Adrenal gland (tissue), 5 donors: ENCODE measurements around the gene RTEL1.
"Not testable (repeated sequence)": the region's sequence is repeated elsewhere in the genome, so short reads cannot be mapped to it uniquely, and the experiment has no call there.

Experiments
- POLR2A ChIP-seq, 2 donors: fragments of 450-650 bp; IDR thresholded peaks; one replicate each; pipeline ENCODE4 v1.6.1; 2017; ENCODE audit warnings: antibody characterized with exemption in 2 of 2, mild to moderate bottlenecking in 2 of 2, moderate library complexity in 1 of 2
- TF ChIP-seq, protein P1 (sequence below), 6 experiments: fragments of 450-650 bp in 4 of 6; fragments of 200-600 bp in 2 of 6; sonication (generic) in 1 of 6; IDR thresholded peaks; 1 replicate in 5 of 6; 2 replicates in 1 of 6; pipeline versions ENCODE4 v1.5.1 to v1.8.0; 2016 to 2021; ENCODE audit warnings: antibody characterized with exemption in 6 of 6, mild to moderate bottlenecking in 2 of 6, moderate library complexity in 1 of 6
- donor health status: DM: no; HTN: no; CAD: no.

DNA sequence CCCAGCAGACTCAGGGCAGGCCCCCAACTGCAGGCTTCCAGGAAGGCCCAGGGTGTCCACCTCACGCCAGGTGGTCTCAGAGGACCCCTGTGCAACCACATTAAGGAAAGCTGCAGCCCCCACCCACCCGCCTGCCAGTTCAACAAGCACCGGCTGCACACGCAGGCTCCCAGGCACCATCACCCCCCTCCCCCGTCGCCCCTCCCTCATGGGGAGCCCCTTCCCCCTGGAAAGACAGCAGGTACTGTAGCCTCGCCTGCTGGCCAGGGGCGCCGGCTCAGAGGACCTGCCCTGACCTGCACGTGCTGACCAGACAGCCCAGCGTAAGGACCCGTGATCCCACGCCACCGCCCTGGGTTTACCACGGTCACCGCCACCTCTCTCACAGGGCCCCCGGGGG is 17.4 kb upstream of the RTEL1 start:
- TF ChIP-seq POLR2A (IDR thresholded peaks at IDR 0.05), result not testable (repeated sequence)
- TF ChIP-seq, protein P1, sequence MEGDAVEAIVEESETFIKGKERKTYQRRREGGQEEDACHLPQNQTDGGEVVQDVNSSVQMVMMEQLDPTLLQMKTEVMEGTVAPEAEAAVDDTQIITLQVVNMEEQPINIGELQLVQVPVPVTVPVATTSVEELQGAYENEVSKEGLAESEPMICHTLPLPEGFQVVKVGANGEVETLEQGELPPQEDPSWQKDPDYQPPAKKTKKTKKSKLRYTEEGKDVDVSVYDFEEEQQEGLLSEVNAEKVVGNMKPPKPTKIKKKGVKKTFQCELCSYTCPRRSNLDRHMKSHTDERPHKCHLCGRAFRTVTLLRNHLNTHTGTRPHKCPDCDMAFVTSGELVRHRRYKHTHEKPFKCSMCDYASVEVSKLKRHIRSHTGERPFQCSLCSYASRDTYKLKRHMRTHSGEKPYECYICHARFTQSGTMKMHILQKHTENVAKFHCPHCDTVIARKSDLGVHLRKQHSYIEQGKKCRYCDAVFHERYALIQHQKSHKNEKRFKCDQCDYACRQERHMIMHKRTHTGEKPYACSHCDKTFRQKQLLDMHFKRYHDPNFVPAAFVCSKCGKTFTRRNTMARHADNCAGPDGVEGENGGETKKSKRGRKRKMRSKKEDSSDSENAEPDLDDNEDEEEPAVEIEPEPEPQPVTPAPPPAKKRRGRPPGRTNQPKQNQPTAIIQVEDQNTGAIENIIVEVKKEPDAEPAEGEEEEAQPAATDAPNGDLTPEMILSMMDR (IDR thresholded peaks at IDR 0.05), result not testable (repeated sequence)
